22Rv1 (cell line): ENCODE measurements around the gene OTOP1.

Experiments used
- ZFX ChIP-seq: fragments of 450-650 bp; IDR thresholded peaks from 2 replicates; pipeline ENCODE4 v1.6.1; 2017; ENCODE audit warnings: antibody characterized with exemption, borderline replicate concordance
- TF ChIP-seq, protein P1 (sequence below): fragments of 450-650 bp; IDR thresholded peaks from 2 replicates; pipeline ENCODE4 v1.5.1; 2017; ENCODE audit warnings: mild to moderate bottlenecking

DNA sequence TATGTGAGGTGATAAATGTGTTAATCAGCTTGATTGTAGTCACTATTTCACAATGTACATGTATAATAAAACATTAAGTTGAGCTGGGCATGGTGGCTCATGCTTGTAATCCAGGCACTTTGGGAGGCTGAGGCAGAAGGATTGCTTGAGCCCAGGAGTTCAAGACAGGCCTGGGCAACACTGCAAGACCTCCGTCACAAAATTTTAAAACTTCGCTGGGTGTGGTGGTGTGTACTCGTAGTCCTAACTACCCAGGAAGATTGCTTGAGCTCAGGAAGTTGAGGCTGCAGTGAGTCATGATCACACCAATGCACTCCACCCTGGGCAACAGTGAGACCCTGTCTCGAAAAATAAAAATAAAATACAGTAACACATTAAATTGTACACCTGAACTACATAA, 43.1 kb upstream of the OTOP1 start:
- TF ChIP-seq, protein P1, sequence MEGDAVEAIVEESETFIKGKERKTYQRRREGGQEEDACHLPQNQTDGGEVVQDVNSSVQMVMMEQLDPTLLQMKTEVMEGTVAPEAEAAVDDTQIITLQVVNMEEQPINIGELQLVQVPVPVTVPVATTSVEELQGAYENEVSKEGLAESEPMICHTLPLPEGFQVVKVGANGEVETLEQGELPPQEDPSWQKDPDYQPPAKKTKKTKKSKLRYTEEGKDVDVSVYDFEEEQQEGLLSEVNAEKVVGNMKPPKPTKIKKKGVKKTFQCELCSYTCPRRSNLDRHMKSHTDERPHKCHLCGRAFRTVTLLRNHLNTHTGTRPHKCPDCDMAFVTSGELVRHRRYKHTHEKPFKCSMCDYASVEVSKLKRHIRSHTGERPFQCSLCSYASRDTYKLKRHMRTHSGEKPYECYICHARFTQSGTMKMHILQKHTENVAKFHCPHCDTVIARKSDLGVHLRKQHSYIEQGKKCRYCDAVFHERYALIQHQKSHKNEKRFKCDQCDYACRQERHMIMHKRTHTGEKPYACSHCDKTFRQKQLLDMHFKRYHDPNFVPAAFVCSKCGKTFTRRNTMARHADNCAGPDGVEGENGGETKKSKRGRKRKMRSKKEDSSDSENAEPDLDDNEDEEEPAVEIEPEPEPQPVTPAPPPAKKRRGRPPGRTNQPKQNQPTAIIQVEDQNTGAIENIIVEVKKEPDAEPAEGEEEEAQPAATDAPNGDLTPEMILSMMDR = no peak
- no peak for TF ChIP-seq ZFX
